ENCODE data around the gene RASL11B. TPM values are rescaled to one million over a fixed set of nuclear protein-coding genes. Genes with fewer than 3 reads are reported as not detected.

Gene RASL11B
- total RNA-seq, 6 experiments from 2014 or later, result 0.12 to 0.16 (median 0.14) TPM; not detected in 1

DNA sequence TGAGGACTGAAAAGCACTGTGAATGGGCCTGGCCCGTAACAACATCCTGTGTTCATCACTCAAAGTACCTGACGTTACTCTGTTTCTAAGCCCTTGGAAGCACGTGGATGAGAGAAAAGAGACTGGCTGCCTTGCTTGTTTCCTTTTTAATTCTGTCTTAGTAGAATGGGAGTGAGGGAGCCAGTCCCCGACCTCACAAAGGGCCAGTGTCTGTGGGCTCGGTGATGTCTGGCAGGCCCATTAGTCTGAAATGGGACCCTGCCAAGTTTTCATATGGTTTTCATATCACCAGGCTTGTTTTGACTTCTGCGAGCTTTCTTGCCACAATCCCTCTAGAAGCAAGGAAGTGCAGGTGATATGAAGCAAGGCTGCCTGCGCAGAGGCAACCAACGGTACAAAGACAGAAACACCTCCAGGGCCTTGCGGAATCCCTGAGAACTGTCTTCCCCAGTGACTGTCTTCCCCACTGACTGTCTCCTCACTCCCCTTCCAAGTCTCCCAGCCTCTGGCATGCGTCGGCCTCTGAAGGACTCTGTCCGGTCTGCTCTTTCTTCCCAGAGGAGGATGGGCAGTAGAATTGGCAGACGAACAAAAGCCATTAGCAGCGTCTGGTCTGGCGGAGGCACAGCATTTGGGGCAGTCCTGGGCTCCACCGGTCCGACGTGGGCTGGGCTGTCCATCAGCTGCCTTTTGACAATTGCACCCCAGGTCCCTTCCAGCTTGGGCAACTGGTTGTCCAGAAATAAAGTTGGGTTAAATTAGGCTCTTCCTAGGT lies 20.2 kb upstream of the RASL11B start:
- DNase-seq, result no peak
- TF ChIP-seq, protein P1, sequence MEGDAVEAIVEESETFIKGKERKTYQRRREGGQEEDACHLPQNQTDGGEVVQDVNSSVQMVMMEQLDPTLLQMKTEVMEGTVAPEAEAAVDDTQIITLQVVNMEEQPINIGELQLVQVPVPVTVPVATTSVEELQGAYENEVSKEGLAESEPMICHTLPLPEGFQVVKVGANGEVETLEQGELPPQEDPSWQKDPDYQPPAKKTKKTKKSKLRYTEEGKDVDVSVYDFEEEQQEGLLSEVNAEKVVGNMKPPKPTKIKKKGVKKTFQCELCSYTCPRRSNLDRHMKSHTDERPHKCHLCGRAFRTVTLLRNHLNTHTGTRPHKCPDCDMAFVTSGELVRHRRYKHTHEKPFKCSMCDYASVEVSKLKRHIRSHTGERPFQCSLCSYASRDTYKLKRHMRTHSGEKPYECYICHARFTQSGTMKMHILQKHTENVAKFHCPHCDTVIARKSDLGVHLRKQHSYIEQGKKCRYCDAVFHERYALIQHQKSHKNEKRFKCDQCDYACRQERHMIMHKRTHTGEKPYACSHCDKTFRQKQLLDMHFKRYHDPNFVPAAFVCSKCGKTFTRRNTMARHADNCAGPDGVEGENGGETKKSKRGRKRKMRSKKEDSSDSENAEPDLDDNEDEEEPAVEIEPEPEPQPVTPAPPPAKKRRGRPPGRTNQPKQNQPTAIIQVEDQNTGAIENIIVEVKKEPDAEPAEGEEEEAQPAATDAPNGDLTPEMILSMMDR (IDR thresholded peaks at IDR 0.05), result no peak
- H3K4me3 Mint-ChIP-seq, result no peak overlapping the region
- no peaks in the 10 kb centered on the region for H3K36me3 Mint-ChIP-seq (ENCODE audit: low read depth)
- no peak overlapping the region for H3K27ac Mint-ChIP-seq
- no peaks in the 10 kb centered on the region for H3K9me3 Mint-ChIP-seq
- no peaks in the 10 kb centered on the region; the same call in 1 of the 2 replicates for H3K27me3 Mint-ChIP-seq (ENCODE audit: insufficient read depth)
- H3K4me1 Mint-ChIP-seq (ENCODE audit: low read depth), result peaks cover 27% of the 10 kb centered on the region

DNA sequence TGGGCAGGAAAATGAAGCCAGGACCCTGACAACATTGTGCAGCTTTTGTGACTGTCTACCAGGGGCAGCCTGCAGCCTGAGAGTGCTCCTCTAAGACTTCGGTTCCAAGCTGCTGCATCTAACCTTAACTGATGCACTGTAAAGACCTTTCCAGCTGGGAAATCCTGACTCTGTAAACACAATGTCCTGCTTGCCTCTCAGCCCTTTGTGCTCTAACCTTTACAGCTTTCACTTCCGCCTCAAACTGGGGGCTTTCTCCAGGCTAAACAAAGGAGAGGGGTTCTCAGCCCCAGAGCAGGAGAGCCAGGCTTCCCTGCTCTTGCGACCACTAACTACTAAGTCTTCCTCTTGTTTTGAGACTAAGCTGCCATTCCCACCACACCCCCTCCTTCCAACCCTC lies 19.3 kb upstream of the RASL11B start:
- H3K4me1 Mint-ChIP-seq (ENCODE audit: low read depth), result peaks cover 17% of the 10 kb centered on the region
- no peaks in the 10 kb centered on the region for H3K9me3 Mint-ChIP-seq
- H3K27me3 Mint-ChIP-seq (ENCODE audit: insufficient read depth), result no peaks in the 10 kb centered on the region; the same call in 1 of the 2 replicates
- H3K36me3 Mint-ChIP-seq (ENCODE audit: low read depth), result no peaks in the 10 kb centered on the region
- H3K27ac Mint-ChIP-seq, result no peak overlapping the region
- no peak overlapping the region for H3K4me3 Mint-ChIP-seq
- DNase-seq, result no peak
- TF ChIP-seq, protein P1 (IDR thresholded peaks at IDR 0.05), result no peak

DNA sequence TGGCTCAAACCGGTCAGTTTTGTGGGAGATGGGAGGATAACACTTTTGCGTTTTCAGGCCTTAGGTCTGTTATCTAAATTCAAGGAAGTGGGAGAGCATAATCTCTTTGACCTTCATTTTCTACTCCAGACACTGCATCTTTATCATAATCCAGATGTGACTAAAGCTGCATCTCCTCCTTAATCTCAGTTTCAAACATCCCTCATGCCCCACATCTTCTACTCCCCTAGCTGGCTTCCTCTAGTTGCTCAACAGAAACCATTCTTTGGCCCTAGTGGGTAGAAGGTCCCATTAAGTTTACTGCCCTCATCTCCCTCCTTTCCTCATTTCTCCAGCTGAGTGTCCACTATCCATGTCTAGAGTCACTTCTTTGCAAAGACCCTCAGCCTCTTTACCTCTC lies 18.8 kb upstream of the RASL11B start:
- no peak overlapping the region for H3K4me3 Mint-ChIP-seq
- TF ChIP-seq, protein P1 (IDR thresholded peaks at IDR 0.05), result no peak
- no peaks in the 10 kb centered on the region for H3K9me3 Mint-ChIP-seq
- H3K4me1 Mint-ChIP-seq (ENCODE audit: low read depth), result peaks cover 12% of the 10 kb centered on the region
- no peaks in the 10 kb centered on the region for H3K36me3 Mint-ChIP-seq (ENCODE audit: low read depth)
- no peak for DNase-seq
- no peak overlapping the region for H3K27ac Mint-ChIP-seq
- no peaks in the 10 kb centered on the region; the same call in 1 of the 2 replicates for H3K27me3 Mint-ChIP-seq (ENCODE audit: insufficient read depth)

DNA sequence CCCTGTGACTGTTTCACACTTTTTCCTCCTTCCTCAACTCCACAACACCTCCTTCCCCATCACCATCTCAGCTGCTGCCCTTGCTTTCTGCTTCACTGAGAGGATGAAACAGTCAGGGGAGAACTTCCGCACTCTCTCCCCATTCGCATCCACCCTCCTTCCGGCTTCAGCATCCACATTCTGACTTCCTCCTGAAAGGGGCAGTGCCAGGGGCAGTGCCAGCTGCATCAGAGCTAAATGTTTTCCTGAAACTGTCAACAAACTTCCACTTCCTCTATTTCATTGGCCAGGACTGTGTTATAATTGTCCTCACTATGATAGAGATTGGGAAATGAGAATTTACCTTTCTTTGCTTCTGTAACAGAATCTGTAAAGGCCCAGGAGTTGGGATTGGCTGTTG lies 18.2 kb upstream of the RASL11B start:
- DNase-seq, result no peak
- Mint-ChIP-seq H3K27me3 (ENCODE audit: insufficient read depth) (no peaks in the 10 kb centered on the region), H3K9me3 (no peaks in the 10 kb centered on the region), H3K27ac (no peak overlapping the region), H3K4me3 (no peak overlapping the region), H3K36me3 (ENCODE audit: low read depth) (no peaks in the 10 kb centered on the region), H3K4me1 (ENCODE audit: low read depth) (peaks cover 6% of the 10 kb centered on the region)
- TF ChIP-seq, protein P1 (IDR thresholded peaks at IDR 0.05), result no peak

DNA sequence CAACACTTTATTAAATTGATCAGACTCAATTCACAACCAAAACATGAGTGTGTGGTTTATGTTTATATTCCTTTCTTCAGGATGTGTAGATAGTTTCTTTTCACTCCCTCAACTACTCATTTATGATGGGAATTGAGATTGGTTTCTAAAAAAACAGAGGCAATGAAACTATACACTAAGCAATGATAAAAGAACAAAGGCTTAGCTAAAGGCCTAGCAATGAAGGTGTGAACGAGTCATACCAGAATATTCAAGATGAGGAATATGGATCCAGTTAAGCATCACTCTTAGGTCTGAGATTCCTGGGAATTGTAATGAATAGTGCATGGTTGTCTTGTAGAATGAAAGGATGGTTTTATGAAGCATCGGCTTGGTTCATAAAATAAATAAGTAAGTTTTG lies 17.5 kb upstream of the RASL11B start:
- Mint-ChIP-seq H3K27me3 (ENCODE audit: insufficient read depth) (no peaks in the 10 kb centered on the region), H3K27ac (no peak overlapping the region), H3K9me3 (no peaks in the 10 kb centered on the region), H3K4me3 (no peak overlapping the region), H3K4me1 (ENCODE audit: low read depth) (no peaks in the 10 kb centered on the region), H3K36me3 (ENCODE audit: low read depth) (no peaks in the 10 kb centered on the region)
- TF ChIP-seq, protein P1 (IDR thresholded peaks at IDR 0.05), result no peak
- no peak for DNase-seq

Measured in HFFc6 (cell line).